HepG2 (cell line): ENCODE data around the gene EIF4G1. TPM values are rescaled to one million over a fixed set of nuclear protein-coding genes. Genes with fewer than 3 reads are reported as not detected.
A peak's percentile ranks its signal among the peaks of the same experiment; 100 is the strongest.

Source experiments
- DMAP1 ChIP-seq: IDR thresholded peaks from 2 replicates; pipeline ENCODE4 v1.6.1; 2016
- ELF4 ChIP-seq: sonication (generic); formaldehyde crosslinking; IDR thresholded peaks from 2 replicates; pipeline ENCODE4 v1.5.0; 2020; ENCODE audit warnings: missing genetic modification reagents, mild to moderate bottlenecking, moderate library complexity, borderline replicate concordance
- GATAD2A ChIP-seq: IDR thresholded peaks from 2 replicates; pipeline ENCODE4 v1.6.1; 2016
- ISX ChIP-seq: sonication (generic); formaldehyde crosslinking; conservative IDR thresholded peaks from 2 replicates; pipeline ENCODE4 v1.5.0; 2020; ENCODE audit warnings: missing genetic modification reagents
- KDM5B ChIP-seq: sonication (generic); formaldehyde crosslinking; IDR thresholded peaks from 2 replicates; pipeline ENCODE4 v1.4.0; 2020; ENCODE audit warnings: missing genetic modification reagents, mild to moderate bottlenecking, borderline replicate concordance
- MTA1 ChIP-seq: sonication (generic); formaldehyde crosslinking; IDR thresholded peaks from 2 replicates; pipeline ENCODE4 v1.4.0; 2020; ENCODE audit warnings: missing genetic modification reagents, mild to moderate bottlenecking, borderline replicate concordance
- MXI1 ChIP-seq: IDR thresholded peaks from 3 replicates; pipeline ENCODE4 v1.6.1; 2012; ENCODE audit warnings: low read depth, low read length, inconsistent platforms, borderline replicate concordance
- MYC ChIP-seq: sonication (generic); formaldehyde crosslinking; IDR thresholded peaks from 2 replicates; pipeline ENCODE4 v1.9.0; 2021; ENCODE audit warnings: missing genetic modification reagents, borderline replicate concordance
- NR2F1 ChIP-seq, 2 experiments: fragments of 450-650 bp in 1 of 2; formaldehyde crosslinking in 1 of 2; IDR thresholded peaks; 2 replicates each; pipeline versions ENCODE4 v1.5.0 to v1.6.1; 2016 to 2020; ENCODE audit warnings: mild to moderate bottlenecking in 1 of 2, missing compliant biosample characterization in 1 of 2, missing genetic modification reagents in 1 of 2, moderate library complexity in 1 of 2
- NRL ChIP-seq: sonication (generic); formaldehyde crosslinking; IDR thresholded peaks from 2 replicates; pipeline ENCODE4 v1.5.0; 2020; ENCODE audit warnings: missing genetic modification reagents, mild to moderate bottlenecking, moderate library complexity, borderline replicate concordance
- PATZ1 ChIP-seq: sonication (generic); formaldehyde crosslinking; IDR thresholded peaks from 2 replicates; pipeline ENCODE4 v1.4.0; 2020; ENCODE audit warnings: missing genetic modification reagents
- RBM39 ChIP-seq: fragments of 200-400 bp; formaldehyde crosslinking; IDR thresholded peaks from one replicate; pipeline ENCODE4 v1.6.1; 2018; ENCODE audit warnings: antibody characterized with exemption, mild to moderate bottlenecking, low read depth, low read length; ENCODE audit not compliant: poor library complexity, severe bottlenecking
- SIN3A ChIP-seq: IDR thresholded peaks from 2 replicates; pipeline ENCODE4 v1.6.1; 2011; ENCODE audit warnings: low read depth, mild to moderate bottlenecking, control low read depth, low read length, borderline replicate concordance
- SRSF9 ChIP-seq: fragments of 200-400 bp; formaldehyde crosslinking; IDR thresholded peaks from 2 replicates; pipeline ENCODE4 v1.6.1; 2018; ENCODE audit warnings: borderline replicate concordance, mild to moderate bottlenecking, low read depth, low read length; ENCODE audit not compliant: insufficient read depth, poor library complexity, severe bottlenecking
- TBX2 ChIP-seq: sonication (generic); formaldehyde crosslinking; IDR thresholded peaks from 2 replicates; pipeline ENCODE4 v1.5.0; 2020; ENCODE audit warnings: missing genetic modification reagents, mild to moderate bottlenecking, borderline replicate concordance
- ZBTB21 ChIP-seq: sonication (generic); formaldehyde crosslinking; IDR thresholded peaks from 2 replicates; pipeline ENCODE4 v1.4.0; 2020; ENCODE audit warnings: missing genetic modification reagents
- ZBTB26 ChIP-seq: IDR thresholded peaks from 2 replicates; pipeline ENCODE4 v1.6.1; 2016; ENCODE audit warnings: missing compliant biosample characterization, missing genetic modification reagents, borderline replicate concordance
- ZFP91 ChIP-seq: sonication (generic); formaldehyde crosslinking; IDR thresholded peaks from 2 replicates; pipeline ENCODE4 v1.9.0; 2022; ENCODE audit warnings: missing genetic modification reagents, mild to moderate bottlenecking, borderline replicate concordance
- ZNF138 ChIP-seq: sonication (generic); formaldehyde crosslinking; IDR thresholded peaks from 2 replicates; pipeline ENCODE4 v1.5.0; 2020; ENCODE audit warnings: mild to moderate bottlenecking, low read depth, missing genetic modification reagents
- ZNF264 ChIP-seq: sonication (generic); formaldehyde crosslinking; IDR thresholded peaks from 2 replicates; pipeline ENCODE4 v1.4.0; 2020; ENCODE audit warnings: missing genetic modification reagents
- ZNF280D ChIP-seq: sonication (generic); formaldehyde crosslinking; IDR thresholded peaks from 2 replicates; pipeline ENCODE4 v1.5.1; 2020; ENCODE audit warnings: mild to moderate bottlenecking, missing genetic modification reagents
- polyA plus RNA-seq, 8 experiments: library from polyadenylated mRNA; depleted of rRNA in 3 of 8; stranded (reverse) in 7 of 8; unstranded in 1 of 8; fragments of >200 nt; fragmentation: Illumina TruSeq in 4 of 8; extraction: Trizol in 4 of 8; gene quantifications; 2 replicates each; pipeline versions ENCODE4 v1.2.1 to v1.2.3, GENCODE V29; 2011 to 2016; ENCODE audit warnings: low read depth in 4 of 8, missing spikeins in 1 of 8, mixed read lengths in 1 of 8; ENCODE audit not compliant: insufficient read depth in 1 of 8
- total RNA-seq, 5 experiments: library from RNA; depleted of rRNA; stranded (reverse); fragments of >200 nt; fragmentation: Illumina TruSeq; extraction: Trizol; gene quantifications; 2 replicates each; pipeline ENCODE4 v1.2.3, GENCODE V29; 2016; ENCODE audit warnings: low read depth in 1 of 5

The EIF4G1 gene
- total and polyA plus RNA-seq, 2 of the 13 experiments (the other 11 are each of a cell fraction or from before 2014, with no cell fraction given) = 208 to 213 TPM

- TF ChIP-seq NRL (peak; percentile 37; the same call in 1 of the 2 replicates), NR2F1 (CRISPR knock-in tag; IDR thresholded peaks at IDR 0.05) (peak; percentile 21 to 22; a peak in 1 of 4 replicates), ZBTB26 (peak; percentile 89), ISX (CRISPR knock-in tag) (no peak), ZNF264 (peak; percentile 33; the same call in 1 of the 2 replicates), SIN3A (peak; percentile 84; the same call in 1 of the 2 replicates), RBM39 (peak; percentile 83), ZNF138 (CRISPR knock-in tag) (no peak), GATAD2A (0 out of 2 replicates have a peak, but pooled peaks have one; percentile 22), ZFP91 (CRISPR knock-in tag) (peak; percentile 76), SRSF9 (no peak), ZBTB21 (CRISPR knock-in tag) (peak; percentile 43; the same call in 1 of the 2 replicates), MYC (peak; percentile 95), MTA1 (CRISPR knock-in tag) (peak; percentile 58), KDM5B (peak; percentile 69; the same call in 1 of the 2 replicates), MXI1 (peak; percentile 97; the same call in 2 of the 3 replicates), DMAP1 (CRISPR knock-in tag) (peak; percentile 96), ZNF280D (CRISPR knock-in tag) (no peak), TBX2 (CRISPR knock-in tag) (peak; percentile 67), ELF4 (CRISPR knock-in tag) (peak; percentile 46; the same call in 1 of the 2 replicates), PATZ1 (CRISPR knock-in tag) (peak; percentile 95)
These were observed 63.6 kb downstream of the EIF4G1 start, which contains the start of gene THPO (continued) for GRCh38 chr3:184377882-184378445.
